Smooth muscle cell (in vitro differentiated cells): ENCODE measurements around the gene SYNE1. TPM values are rescaled to one million over a fixed set of nuclear protein-coding genes. Genes with fewer than 3 reads are reported as not detected.
"Not testable (repeated sequence)": the region's sequence is repeated elsewhere in the genome, so short reads cannot be mapped to it uniquely, and the experiment has no call there.

Experiments
- DNase-seq: peaks from one replicate; lab custom pipeline; 2025; ENCODE audit not compliant: unreplicated experiment; lab: John Stamatoyannopoulos, UW
- H2AFZ ChIP-seq: fragments of 200-600 bp; sonication (generic); 2 replicates; pipeline ENCODE4 v1.6.0; 2016; ENCODE audit warnings: antibody characterized with exemption, low read depth, mild to moderate bottlenecking
- H3F3A ChIP-seq: fragments of 200-600 bp; sonication (generic); 2 replicates; pipeline ENCODE4 v1.6.0; 2017; ENCODE audit warnings: antibody characterized with exemption, low read depth
- H3K27ac ChIP-seq: fragments of 200-600 bp; sonication (generic); 2 replicates; pipeline ENCODE4 v1.5.1; 2016; ENCODE audit warnings: low read depth, mild to moderate bottlenecking
- H3K27me3 ChIP-seq: fragments of 200-600 bp; sonication (generic); 2 replicates; pipeline ENCODE4 v1.6.1; 2016; ENCODE audit warnings: low read depth, mild to moderate bottlenecking
- H3K36me3 ChIP-seq: fragments of 200-600 bp; sonication (generic); 2 replicates; pipeline ENCODE4 v1.5.1; 2016; ENCODE audit warnings: low read depth
- H3K4me1 ChIP-seq: fragments of 200-600 bp; sonication (generic); 2 replicates; pipeline ENCODE4 v1.5.1; 2016; ENCODE audit warnings: low read depth
- H3K4me2 ChIP-seq: fragments of 200-600 bp; sonication (generic); 2 replicates; pipeline ENCODE4 v1.6.0; 2016; ENCODE audit warnings: mild to moderate bottlenecking
- H3K4me3 ChIP-seq: fragments of 200-600 bp; sonication (generic); 2 replicates; pipeline ENCODE4 v1.5.1; 2016; ENCODE audit warnings: mild to moderate bottlenecking
- H3K79me2 ChIP-seq: fragments of 200-600 bp; sonication (generic); 2 replicates; pipeline ENCODE4 v1.6.0; 2016; ENCODE audit warnings: low read depth, mild to moderate bottlenecking
- H3K9ac ChIP-seq: fragments of 200-600 bp; sonication (generic); 2 replicates; pipeline ENCODE4 v1.6.0; 2016; ENCODE audit warnings: low read depth
- H3K9me3 ChIP-seq: fragments of 200-600 bp; sonication (generic); replicated peaks from 2 replicates; pipeline ENCODE4 v1.5.1; 2016; ENCODE audit warnings: low read depth
- H4K20me1 ChIP-seq: fragments of 200-600 bp; sonication (generic); 2 replicates; pipeline ENCODE4 v1.6.0; 2016; ENCODE audit warnings: low read depth
- CTCF ChIP-seq: fragments of 200-600 bp; sonication (generic); IDR thresholded peaks from 2 replicates; pipeline ENCODE4 v1.5.1; 2017; ENCODE audit warnings: borderline replicate concordance, mild to moderate bottlenecking, antibody characterized with exemption; ENCODE audit not compliant: insufficient read depth, poor library complexity, severe bottlenecking
- WGBS: methylation state at CpG from one replicate; pipeline ENCODE4 v1.1.7; 2016; ENCODE audit warnings: low lambda C conversion rate; 5-methylcytosine and 5-hydroxymethylcytosine counted together
- polyA plus RNA-seq: library from polyadenylated mRNA; unstranded; fragments of >200 nt; fragmentation: Nextera tagmentation; extraction: Ambion mirVana; gene quantifications from 2 replicates; pipeline ENCODE4 v1.2.1, GENCODE V29; 2016
- total RNA-seq: library from RNA; depleted of rRNA; stranded (reverse); fragments of >200 nt; gene quantifications from 2 replicates; pipeline ENCODE4 v1.2.3, GENCODE V29; 2014

Gene SYNE1
- total and polyA plus RNA-seq, 2 experiments from 2014 or later, result 18.2 to 56.2 TPM

- 81% methylated on average over 6 of the region's 6 CpGs for WGBS
- TF ChIP-seq CTCF, result no peak
- H3K9me3 ChIP-seq, result no peaks in the 10 kb centered on the region
- no peaks in the 10 kb centered on the region for H3K36me3 ChIP-seq
- no peaks in the 10 kb centered on the region for H3F3A ChIP-seq
- H3K4me3 ChIP-seq, result no peak overlapping the region
- no peak overlapping the region for H3K9ac ChIP-seq
- H4K20me1 ChIP-seq, result no peaks in the 10 kb centered on the region
- no peaks in the 10 kb centered on the region for H3K79me2 ChIP-seq
- H2AFZ ChIP-seq, result no peak overlapping the region
- DNase-seq, result no peak
- H3K4me1 ChIP-seq, result no peaks in the 10 kb centered on the region
- H3K27me3 ChIP-seq, result peaks cover 4% of the 10 kb centered on the region
- H3K4me2 ChIP-seq, result no peak overlapping the region
- H3K27ac ChIP-seq, result no peak overlapping the region
These were observed 210.9 kb downstream of the SYNE1 start for GRCh38 chr6:152426276-152426675.

GRCh38 chr6:152423216-152424103 lies 213.7 kb downstream of the SYNE1 start:
- H3K27me3 ChIP-seq, result no peaks in the 10 kb centered on the region
- no peak overlapping the region for H3K4me2 ChIP-seq
- H3F3A ChIP-seq, result no peaks in the 10 kb centered on the region
- H4K20me1 ChIP-seq, result no peaks in the 10 kb centered on the region
- H3K4me1 ChIP-seq, result no peaks in the 10 kb centered on the region
- H3K9me3 ChIP-seq, result no peaks in the 10 kb centered on the region
- no peaks in the 10 kb centered on the region for H3K36me3 ChIP-seq
- no peak overlapping the region for H3K4me3 ChIP-seq
- H3K79me2 ChIP-seq, result no peaks in the 10 kb centered on the region
- no peak overlapping the region for H2AFZ ChIP-seq
- 85% methylated on average over 3 of the region's 3 CpGs for WGBS
- H3K9ac ChIP-seq, result no peak overlapping the region
- no peak for DNase-seq
- no peak overlapping the region for H3K27ac ChIP-seq
- TF ChIP-seq CTCF, result no peak

- H3K27me3 ChIP-seq, H3K9ac ChIP-seq, H3F3A ChIP-seq, H3K27ac ChIP-seq, DNase-seq, H3K9me3 ChIP-seq, H3K4me3 ChIP-seq, H3K4me1 ChIP-seq, H3K36me3 ChIP-seq, H3K4me2 ChIP-seq, H4K20me1 ChIP-seq, H3K79me2 ChIP-seq, H2AFZ ChIP-seq: not testable (repeated sequence)
- WGBS, result 95% methylated on average over 2 of the region's 2 CpGs
These were observed 215.7 kb downstream of the SYNE1 start for GRCh38 chr6:152421496-152421895.

GRCh38 chr6:152420696-152421095 lies 216.5 kb downstream of the SYNE1 start:
- no peak overlapping the region for H3K9ac ChIP-seq

More at GRCh38 chr6:152420696-152421095, 216.5 kb downstream of the SYNE1 start:
- Histone ChIP-seq H3K4me2 (no peak overlapping the region), H2AFZ (no peak overlapping the region), H3K27me3 (no peaks in the 10 kb centered on the region), H3K79me2 (no peaks in the 10 kb centered on the region), H3K36me3 (no peaks in the 10 kb centered on the region), H3K9me3 (no peaks in the 10 kb centered on the region), H3K4me3 (no peak overlapping the region), H3F3A (no peaks in the 10 kb centered on the region), H4K20me1 (no peaks in the 10 kb centered on the region), H3K4me1 (no peaks in the 10 kb centered on the region), H3K27ac (no peak overlapping the region)
- no peak for TF ChIP-seq CTCF
- DNase-seq, result no peak
